HG03520 (cell line): ENCODE data around the gene WNT7B.

Experiments
- ATAC-seq: cut with Tn5 transposase; IDR thresholded peaks from one replicate; pipeline ENCODE4 v1.9.1; 2021; ENCODE audit warnings: mild to moderate bottlenecking, moderate library complexity; ENCODE audit not compliant: unreplicated experiment

The WNT7B gene

GRCh38 chr22:45914309-45914708 is 62.7 kb downstream of the WNT7B start:
- no peak for ATAC-seq

DNA sequence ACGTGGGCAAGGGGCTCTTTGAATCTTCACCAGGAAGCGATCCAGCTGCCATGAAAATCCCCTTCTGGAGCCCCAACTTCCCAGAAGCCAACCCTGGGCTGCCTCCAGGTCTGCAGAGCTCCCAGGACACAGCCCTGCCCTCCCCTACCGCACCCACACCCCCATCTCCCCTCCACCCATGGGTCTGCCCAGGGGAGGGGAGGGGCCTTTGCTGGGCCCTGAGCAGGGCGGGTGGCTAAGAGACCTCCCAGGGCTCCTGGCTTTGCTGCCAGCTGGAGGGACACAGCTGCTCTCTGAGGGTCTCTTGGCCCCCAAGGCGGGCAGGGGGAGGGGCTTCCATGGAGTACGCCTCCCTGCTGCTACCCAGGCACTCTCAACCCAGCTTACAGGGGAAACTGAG is 64.1 kb downstream of the WNT7B start:
- no peak for ATAC-seq

GRCh38 chr22:45911601-45912271 is 65.2 kb downstream of the WNT7B start:
- no peak for ATAC-seq

DNA sequence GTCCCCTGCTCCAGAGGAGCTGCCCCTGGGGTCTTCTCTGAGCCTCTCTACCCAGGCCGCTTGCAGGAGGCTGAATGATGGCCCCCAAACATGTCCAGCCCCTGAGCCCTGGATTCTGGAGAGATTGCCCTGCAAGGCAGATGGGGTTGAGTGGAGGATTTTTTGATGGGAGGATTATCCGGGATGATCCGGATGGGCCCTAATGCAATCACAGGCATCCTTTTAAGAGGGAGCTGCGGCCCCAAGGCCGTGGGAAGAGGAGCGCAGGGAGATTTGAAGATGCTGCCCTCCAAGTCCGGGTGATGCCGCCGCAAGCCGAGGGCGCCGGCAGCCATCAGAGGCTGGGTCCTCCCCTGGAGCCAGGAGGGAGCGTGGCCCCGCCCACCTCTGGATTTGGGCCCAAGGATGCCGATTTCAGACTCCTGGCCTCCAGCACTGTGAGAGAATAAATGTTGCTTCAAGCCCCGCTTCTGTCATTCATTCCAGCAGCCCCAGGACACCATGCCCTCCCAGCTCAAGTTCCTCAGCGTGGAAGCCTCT is 66.0 kb downstream of the WNT7B start:
- ATAC-seq = no peak

- ATAC-seq = no peak
Measured at GRCh38 chr22:45908961-45909360, 68.0 kb downstream of the WNT7B start.

DNA sequence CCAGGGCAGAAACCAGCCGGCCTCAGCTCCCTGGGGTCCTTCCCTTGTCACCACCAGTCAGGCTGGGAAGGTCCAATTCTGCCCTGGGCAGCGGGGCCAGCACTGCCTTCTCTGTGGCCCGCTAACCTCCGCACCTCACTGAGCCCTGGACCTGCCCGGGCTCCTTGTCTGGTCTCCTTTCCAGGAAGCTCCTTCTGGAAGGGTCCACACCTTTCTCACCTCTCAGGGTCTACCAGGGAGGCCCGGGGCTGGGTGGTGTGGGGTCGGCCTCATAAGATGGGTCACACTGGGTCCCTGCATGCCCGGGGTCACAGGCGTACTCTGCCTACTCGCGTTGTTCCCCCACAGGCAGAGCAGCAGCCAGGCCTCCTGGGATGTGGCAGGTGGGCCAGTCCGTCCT is 69.0 kb downstream of the WNT7B start:
- no peak for ATAC-seq

DNA sequence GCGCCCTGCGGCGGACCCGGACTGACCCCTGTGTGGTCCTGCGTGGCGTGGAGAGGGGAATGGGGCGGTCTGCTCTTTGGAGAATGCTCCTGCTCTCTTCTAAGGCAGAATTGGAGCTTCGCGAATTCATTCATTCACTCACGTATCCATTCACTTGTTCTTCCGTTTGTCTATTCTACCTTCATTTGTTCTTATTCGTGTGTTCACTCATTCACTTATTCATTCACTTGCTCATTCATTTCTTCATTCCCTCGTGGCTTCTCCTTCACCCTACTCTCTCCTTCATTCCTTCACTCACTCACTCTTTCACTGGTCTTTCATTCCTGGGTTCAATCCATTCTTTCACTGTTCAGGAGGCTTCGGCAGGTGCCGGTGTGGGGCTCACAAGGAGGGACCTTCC is 69.6 kb downstream of the WNT7B start:
- ATAC-seq = no peak

GRCh38 chr22:45906946-45907345 is 70.0 kb downstream of the WNT7B start:
- no peak for ATAC-seq

DNA sequence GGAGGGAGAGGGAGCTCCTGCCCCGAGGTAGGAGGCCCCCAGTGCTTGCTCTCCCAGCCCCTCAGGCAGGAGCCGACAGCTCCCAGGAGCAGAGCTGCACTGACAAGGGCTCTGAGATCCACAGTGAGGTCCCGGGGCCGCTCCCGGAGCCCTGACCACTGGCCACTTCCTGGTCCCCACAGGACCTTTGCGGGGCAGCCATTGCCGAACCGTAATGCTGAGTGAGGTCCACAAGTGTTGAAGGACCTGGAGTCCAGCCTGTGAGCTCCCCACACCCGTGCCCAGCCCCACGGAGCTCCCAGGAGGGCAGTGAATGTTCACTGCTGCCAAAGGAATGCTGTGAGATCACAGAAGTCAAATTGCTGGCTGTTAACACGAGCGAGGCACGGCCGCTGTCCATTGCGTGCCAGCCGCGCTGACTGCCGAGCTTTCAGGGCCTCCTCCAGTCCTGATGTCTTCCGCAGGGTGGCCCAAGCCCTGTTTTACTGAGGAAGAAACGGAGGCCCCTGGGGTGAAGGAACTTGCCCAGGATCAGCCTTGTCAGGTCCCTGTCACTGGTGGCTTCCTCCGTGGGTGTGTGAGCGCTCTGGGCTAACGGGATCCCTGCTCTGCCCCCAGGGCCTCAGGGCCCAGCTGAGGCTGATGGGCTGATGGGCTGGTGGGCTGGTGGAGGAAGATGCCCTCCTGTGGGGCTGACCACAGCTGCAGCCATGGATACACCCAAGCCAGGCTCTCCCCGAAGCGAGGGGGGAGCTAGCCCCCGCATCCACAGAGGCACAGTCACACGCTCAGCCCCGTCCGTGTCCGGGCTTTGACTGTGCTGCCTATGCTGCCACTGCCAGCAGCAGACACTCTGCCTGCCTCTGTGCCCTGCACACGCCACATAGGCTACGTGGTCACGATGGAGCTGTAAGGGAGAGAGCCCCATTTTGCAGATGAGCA is 70.8 kb downstream of the WNT7B start:
- no peak for ATAC-seq

- no peak for ATAC-seq
Measured at GRCh38 chr22:45905326-45905923, 71.5 kb downstream of the WNT7B start.

DNA sequence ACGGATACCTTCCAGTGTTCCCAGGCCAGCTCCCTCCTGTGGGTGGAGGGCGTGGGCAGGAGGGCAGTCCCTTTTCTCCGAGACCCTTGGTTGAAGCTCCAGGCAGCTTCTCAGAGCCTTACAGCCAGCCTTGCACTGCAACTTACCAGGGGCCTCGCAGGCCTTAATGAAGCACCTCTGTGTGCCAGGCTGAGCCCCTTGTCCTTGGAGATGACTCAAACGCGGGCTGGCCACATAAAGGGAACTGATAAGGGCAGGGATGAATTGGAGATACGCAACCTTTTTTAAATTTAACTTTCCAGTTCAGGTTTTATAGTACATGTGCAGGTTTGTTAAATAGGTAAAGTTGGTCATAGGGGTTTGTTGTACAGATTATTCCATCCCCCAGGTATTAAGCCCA is 72.7 kb downstream of the WNT7B start:
- no peak for ATAC-seq

DNA sequence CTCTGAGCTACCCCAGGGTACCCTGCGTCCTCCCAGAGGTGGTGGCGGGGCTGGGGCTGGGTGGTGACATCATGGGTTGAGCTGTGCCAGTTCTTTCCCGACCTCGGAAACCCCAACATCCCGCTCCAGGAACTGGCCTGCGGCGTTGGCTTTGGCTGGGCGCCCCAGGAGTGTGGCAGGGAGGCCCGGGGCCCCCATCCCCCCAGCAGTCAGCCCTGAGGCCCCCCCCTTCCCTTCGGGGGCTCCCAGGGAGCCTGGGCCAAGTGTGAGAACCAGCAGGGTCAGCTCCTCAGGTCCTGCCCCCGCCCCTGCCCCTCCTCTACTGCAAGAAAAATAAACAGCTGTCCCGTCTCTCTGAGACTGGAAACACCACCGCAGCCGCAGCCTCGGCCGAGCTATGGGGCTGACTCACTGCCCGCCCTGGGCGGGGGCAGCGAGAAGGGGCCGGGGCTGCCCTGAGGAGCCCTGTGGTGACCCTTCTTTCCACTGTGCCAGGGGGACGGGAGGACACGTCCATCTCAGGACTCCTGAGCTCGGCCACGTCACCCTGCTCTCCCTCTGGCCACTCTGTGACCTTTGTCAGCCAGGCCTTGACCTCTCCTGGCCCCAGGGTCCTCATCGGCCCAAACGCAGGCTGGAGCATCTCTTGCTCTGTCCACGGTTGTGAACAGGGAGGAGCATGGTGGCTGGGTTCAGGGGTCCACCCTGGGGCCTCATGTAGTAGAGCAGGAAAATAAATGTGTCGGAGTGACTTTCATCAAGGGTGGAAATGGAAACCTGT is 73.4 kb downstream of the WNT7B start:
- no peak for ATAC-seq

- ATAC-seq = no peak
Measured at GRCh38 chr22:45897736-45898135, 79.2 kb downstream of the WNT7B start.

DNA sequence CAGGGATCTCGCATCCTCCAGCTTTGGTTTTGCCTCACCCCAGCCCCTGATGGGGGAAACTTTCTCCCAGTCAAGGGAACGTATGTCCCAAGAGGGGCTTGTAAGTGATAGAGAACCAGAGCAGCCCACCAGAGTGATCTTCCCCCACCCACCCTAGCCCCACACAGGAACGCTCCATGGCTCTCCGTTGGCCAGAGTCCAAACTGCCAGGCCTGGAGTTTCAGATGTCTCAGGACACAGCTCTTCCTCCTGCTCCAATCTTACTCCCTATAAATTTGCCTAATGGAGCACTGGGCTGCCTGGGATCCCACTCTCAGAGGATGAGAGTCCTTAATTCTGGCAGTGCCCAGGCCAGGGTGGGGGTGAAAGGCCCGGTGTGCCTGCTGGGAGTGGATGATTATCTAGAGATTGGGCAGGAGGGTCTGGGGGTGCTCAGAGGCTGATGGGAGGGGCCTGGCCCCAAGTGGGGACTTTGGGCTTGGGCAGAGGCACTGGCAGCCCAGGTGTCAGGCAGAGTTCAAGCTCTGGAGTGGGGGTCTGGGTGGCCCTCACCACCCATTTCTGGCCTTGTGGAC is 79.9 kb downstream of the WNT7B start:
- ATAC-seq = no peak

GRCh38 chr22:45896153-45896951 is 80.6 kb downstream of the WNT7B start:
- ATAC-seq = no peak

DNA sequence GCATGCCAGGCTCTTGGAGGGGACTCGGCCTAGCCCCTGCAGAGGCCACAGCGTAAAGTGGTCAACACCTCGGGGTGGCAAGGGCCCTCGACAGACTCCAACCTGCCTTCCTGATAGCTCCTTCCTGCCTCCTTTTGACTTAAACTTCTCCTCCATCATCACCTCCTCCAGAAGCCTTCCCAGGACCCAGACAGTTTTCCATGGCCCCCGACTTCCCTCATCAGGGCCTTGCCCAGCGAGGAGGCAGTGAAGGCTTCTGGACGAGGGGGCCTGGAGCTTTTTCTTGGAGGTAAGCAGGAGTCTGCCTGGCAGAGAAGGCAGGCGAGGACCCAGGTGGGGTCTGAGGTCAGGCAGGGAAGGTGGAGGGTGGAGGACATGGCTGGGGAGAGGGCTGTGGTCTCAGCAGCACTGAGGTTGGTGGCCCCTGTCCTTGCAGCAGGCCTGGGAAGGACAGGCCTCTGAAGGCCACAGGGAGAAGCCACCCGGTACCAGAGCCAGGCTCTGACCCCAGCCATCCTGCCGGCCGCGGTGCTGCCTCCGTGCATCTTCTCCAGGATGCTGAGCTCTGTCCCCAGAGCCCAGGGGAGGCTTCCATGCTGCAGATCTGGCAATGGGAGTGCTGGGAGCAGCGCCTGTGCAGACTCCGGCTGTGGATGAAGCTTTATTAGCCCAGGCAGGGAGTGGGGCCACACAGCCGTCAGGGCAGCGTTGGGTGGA is 81.4 kb downstream of the WNT7B start:
- no peak for ATAC-seq

DNA sequence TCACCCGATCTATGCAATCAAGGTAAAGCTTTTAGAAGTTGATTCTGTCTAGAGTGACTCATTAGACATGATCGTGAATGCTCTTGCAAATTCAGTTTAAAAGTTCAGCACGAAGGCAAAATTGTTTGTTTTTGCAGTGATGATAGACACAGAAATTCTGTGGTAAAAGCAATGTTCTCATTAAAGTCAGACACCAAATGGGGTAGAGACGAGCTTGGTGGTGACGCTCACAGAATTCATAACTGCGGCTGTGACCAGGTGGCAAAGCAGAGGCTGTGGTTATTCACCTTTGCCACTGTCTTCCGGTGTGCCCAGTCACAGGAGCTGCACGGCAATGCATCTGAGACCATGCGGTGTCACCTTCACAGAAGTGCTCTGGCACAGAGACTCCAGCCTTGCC is 83.4 kb downstream of the WNT7B start:
- no peak for ATAC-seq

GRCh38 chr22:45892681-45893461 is 84.1 kb downstream of the WNT7B start:
- ATAC-seq = no peak
